Peyer's patch (tissue), 4 donors: ENCODE data around the gene TNKS1BP1.

Source experiments
- CTCF ChIP-seq, 6 experiments: fragments of 450-650 bp in 4 of 6; fragments of 200-600 bp in 2 of 6; sonication (generic) in 1 of 6; IDR thresholded peaks; one replicate each; pipeline ENCODE4 v1.5.1; 2017 to 2019; ENCODE audit warnings: antibody characterized with exemption in 6 of 6, mild to moderate bottlenecking in 3 of 6, moderate library complexity in 1 of 6
- POLR2A ChIP-seq, 2 donors: fragments of 450-650 bp; IDR thresholded peaks; one replicate each; pipeline ENCODE4 v1.5.1; 2017; ENCODE audit warnings: antibody characterized with exemption in 2 of 2, mild to moderate bottlenecking in 2 of 2, moderate library complexity in 2 of 2

GRCh38 chr11:57251037-57251436 is 73.7 kb downstream of the TNKS1BP1 start:
- TF ChIP-seq POLR2A (IDR thresholded peaks at IDR 0.05): no peak
- no peak for TF ChIP-seq CTCF (IDR thresholded peaks at IDR 0.05)
